Measurements from ENCODE around the gene SMC3.
"Not testable (repeated sequence)": the region's sequence is repeated elsewhere in the genome, so short reads cannot be mapped to it uniquely, and the experiment has no call there.

Gene SMC3

GRCh38 chr10:110574420-110574819 is 6.9 kb downstream of the SMC3 start:
- peaks cover 71% of the 10 kb centered on the region for H3K36me3 ChIP-seq
- no peak overlapping the region for H3K9ac ChIP-seq
- H3K4me2 ChIP-seq = no peak overlapping the region
- no peaks in the 10 kb centered on the region for H3K27me3 ChIP-seq
- TF ChIP-seq Cebpa-rat (IDR thresholded peaks at IDR 0.05) = no peak
- no peak overlapping the region for H3K27ac ChIP-seq
- H3K9me3 ChIP-seq = no peaks in the 10 kb centered on the region
- peaks cover 31% of the 10 kb centered on the region for H3K4me1 ChIP-seq
- no peak overlapping the region for H3K4me3 ChIP-seq
- peaks cover 66% of the 10 kb centered on the region for H4K20me1 ChIP-seq

DNA sequence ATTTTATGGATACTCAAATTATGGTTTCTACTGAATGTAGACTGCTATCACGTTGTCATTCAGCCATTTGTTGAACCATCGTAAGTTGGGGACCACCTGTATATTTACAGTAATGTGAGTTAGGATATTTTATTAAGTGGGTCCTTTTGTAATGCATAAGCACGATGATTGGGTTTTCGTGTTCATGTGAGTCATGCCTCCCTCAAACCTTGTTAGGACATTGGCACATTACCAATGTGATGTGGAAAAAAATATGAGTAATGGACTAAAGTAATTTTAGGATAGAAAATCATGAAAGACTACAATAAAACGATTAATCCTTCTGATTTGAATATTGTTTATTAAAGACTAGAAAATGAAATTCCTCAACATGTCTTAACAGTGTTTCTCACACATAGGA is 8.7 kb downstream of the SMC3 start:
- no peaks in the 10 kb centered on the region for H3K9me3 ChIP-seq
- no peak overlapping the region for H3K27ac ChIP-seq
- H3K36me3 ChIP-seq = peaks cover 78% of the 10 kb centered on the region
- H3K4me2 ChIP-seq = no peak overlapping the region
- H4K20me1 ChIP-seq = peaks cover 48% of the 10 kb centered on the region
- no peak overlapping the region for H3K9ac ChIP-seq
- H3K4me3 ChIP-seq = no peak overlapping the region
- H3K4me1 ChIP-seq = peaks cover 14% of the 10 kb centered on the region
- TF ChIP-seq Cebpa-rat (IDR thresholded peaks at IDR 0.05) = no peak
- no peaks in the 10 kb centered on the region for H3K27me3 ChIP-seq

DNA sequence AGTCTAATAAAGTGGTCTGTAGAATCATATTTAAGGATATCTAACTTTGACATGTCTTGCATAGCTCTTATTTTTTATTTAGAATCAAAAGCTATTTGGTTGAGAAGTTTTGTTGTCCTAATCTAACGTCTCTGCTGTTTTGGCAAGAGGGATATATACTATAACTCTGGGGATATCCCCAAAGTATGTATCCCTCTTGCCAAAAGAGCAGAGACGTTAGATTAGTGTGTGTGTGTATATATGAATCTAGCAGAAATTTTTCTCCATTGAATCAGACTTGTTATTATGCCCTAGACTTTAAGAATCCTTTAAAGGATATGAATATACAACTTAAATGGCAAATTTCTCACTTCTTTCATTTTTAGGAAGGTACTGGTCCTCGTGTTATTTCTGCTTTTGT is 9.6 kb downstream of the SMC3 start:
- Histone ChIP-seq H3K36me3 (peaks cover 82% of the 10 kb centered on the region), H3K9ac (no peak overlapping the region), H3K4me2 (no peak overlapping the region), H3K4me3 (no peak overlapping the region), H3K9me3 (no peaks in the 10 kb centered on the region), H3K27ac (no peak overlapping the region), H3K4me1 (peaks cover 9% of the 10 kb centered on the region; the same call in 1 of the 2 replicates), H4K20me1 (peaks cover 39% of the 10 kb centered on the region), H3K27me3 (no peaks in the 10 kb centered on the region)
- no peak for TF ChIP-seq Cebpa-rat (IDR thresholded peaks at IDR 0.05)

- TF ChIP-seq Cebpa-rat (IDR thresholded peaks at IDR 0.05) = no peak
- peaks cover 94% of the 10 kb centered on the region for H3K36me3 ChIP-seq
- H4K20me1 ChIP-seq = peaks cover 8% of the 10 kb centered on the region; the same call in 1 of the 2 replicates
- H3K27me3 ChIP-seq = no peaks in the 10 kb centered on the region
- no peaks in the 10 kb centered on the region for H3K4me1 ChIP-seq
- no peaks in the 10 kb centered on the region for H3K9me3 ChIP-seq
- H3K9ac ChIP-seq = no peak overlapping the region
- no peak overlapping the region for H3K4me3 ChIP-seq
- no peak overlapping the region for H3K27ac ChIP-seq
- H3K4me2 ChIP-seq = no peak overlapping the region
Measured at GRCh38 chr10:110584006-110584405, 16.5 kb downstream of the SMC3 start.

DNA sequence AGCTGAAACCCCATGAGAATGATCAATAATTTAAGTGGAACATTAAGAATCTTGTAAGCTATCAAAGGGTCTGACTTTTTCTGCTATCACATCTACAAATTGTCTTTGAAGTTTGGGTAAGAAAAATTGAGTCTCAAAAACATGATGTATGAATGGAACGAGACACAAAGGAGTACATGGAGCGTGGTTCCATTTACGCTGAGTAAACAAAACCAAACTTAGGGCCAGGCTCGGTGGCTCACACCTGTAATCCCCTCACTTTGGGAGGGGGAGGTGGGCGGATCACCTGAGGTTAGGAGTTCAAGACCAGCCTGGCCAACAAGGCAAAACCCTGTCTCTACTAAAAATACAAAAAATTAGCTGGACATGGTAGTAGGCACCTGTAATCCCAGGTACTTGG is 24.3 kb downstream of the SMC3 start:
- H3K36me3 ChIP-seq = peaks cover 95% of the 10 kb centered on the region

GRCh38 chr10:110597476-110597875 is 30.0 kb downstream of the SMC3 start:
- H3K9ac ChIP-seq = no peak overlapping the region
- H3K36me3 ChIP-seq = peaks cover 83% of the 10 kb centered on the region
- H3K4me1 ChIP-seq = no peaks in the 10 kb centered on the region
- no peak overlapping the region for H3K4me3 ChIP-seq
- no peak for TF ChIP-seq Cebpa-rat (IDR thresholded peaks at IDR 0.05)
- H3K9me3 ChIP-seq = no peaks in the 10 kb centered on the region
- no peaks in the 10 kb centered on the region for H3K27me3 ChIP-seq
- no peak overlapping the region for H3K27ac ChIP-seq
- no peaks in the 10 kb centered on the region for H4K20me1 ChIP-seq
- H3K4me2 ChIP-seq = no peak overlapping the region

More for the DNA sequence above, 24.3 kb downstream of the SMC3 start:
- no peak overlapping the region for H3K27ac ChIP-seq
- no peaks in the 10 kb centered on the region for H3K27me3 ChIP-seq
- no peak for TF ChIP-seq Cebpa-rat (IDR thresholded peaks at IDR 0.05)
- H3K4me1 ChIP-seq = no peaks in the 10 kb centered on the region
- no peaks in the 10 kb centered on the region for H3K9me3 ChIP-seq
- peaks cover 8% of the 10 kb centered on the region; the same call in 1 of the 2 replicates for H4K20me1 ChIP-seq
- H3K4me2 ChIP-seq = no peak overlapping the region
- H3K4me3 ChIP-seq = no peak overlapping the region
- no peak overlapping the region for H3K9ac ChIP-seq

DNA sequence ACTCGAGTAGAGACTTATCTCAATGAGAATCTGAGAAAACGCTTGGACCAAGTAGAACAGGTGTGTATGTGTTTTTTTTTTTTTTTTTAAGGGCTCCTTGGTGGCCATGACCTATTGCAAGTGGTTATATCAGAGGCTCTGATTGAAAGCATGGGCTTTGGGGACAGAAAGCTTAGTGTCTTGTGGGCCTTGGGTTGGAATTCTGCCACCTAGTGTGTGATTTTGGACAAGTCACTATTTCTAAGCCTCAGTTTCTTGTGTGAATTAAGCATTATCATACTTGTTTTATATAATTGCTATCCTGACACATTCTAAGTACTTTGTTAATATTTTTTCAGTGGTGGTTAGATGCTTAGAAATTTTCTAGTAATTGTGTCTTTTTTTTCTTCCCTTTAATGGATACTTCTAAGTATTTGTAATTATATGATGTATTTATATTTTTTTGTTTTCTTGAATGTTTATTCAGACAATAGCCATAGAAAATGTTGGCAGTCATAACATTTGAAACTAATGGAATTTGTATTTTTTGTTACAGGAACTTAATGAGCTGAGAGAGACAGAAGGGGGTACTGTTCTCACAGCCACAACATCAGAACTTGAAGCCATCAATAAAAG is 33.1 kb downstream of the SMC3 start:
- H3K36me3 ChIP-seq = peaks cover 82% of the 10 kb centered on the region
- H3K9me3 ChIP-seq = no peaks in the 10 kb centered on the region
- H3K27me3 ChIP-seq = no peaks in the 10 kb centered on the region
- H4K20me1 ChIP-seq = no peaks in the 10 kb centered on the region
- no peak overlapping the region for H3K27ac ChIP-seq
- no peak overlapping the region for H3K9ac ChIP-seq
- TF ChIP-seq Cebpa-rat (IDR thresholded peaks at IDR 0.05) = no peak
- H3K4me2 ChIP-seq = no peak overlapping the region
- H3K4me1 ChIP-seq = no peaks in the 10 kb centered on the region
- H3K4me3 ChIP-seq = no peak overlapping the region

GRCh38 chr10:110601581-110601980 is 34.1 kb downstream of the SMC3 start:
- Histone ChIP-seq H3K4me2 (no peak overlapping the region), H4K20me1 (no peaks in the 10 kb centered on the region), H3K9me3 (no peaks in the 10 kb centered on the region), H3K4me3 (no peak overlapping the region), H3K9ac (no peak overlapping the region), H3K4me1 (no peaks in the 10 kb centered on the region), H3K27ac (no peak overlapping the region), H3K27me3 (no peaks in the 10 kb centered on the region), H3K36me3 (peaks cover 80% of the 10 kb centered on the region)
- no peak for TF ChIP-seq Cebpa-rat (IDR thresholded peaks at IDR 0.05)

GRCh38 chr10:110608087-110608486 is 40.6 kb downstream of the SMC3 start:
- Histone ChIP-seq H3K36me3 (peaks cover 42% of the 10 kb centered on the region), H3K27me3 (no peaks in the 10 kb centered on the region), H3K4me2 (no peak overlapping the region), H3K4me1 (no peaks in the 10 kb centered on the region), H3K9ac (no peak overlapping the region), H3K9me3 (no peaks in the 10 kb centered on the region), H4K20me1 (no peaks in the 10 kb centered on the region), H3K4me3 (no peak overlapping the region), H3K27ac (no peak overlapping the region)
- no peak for TF ChIP-seq Cebpa-rat (IDR thresholded peaks at IDR 0.05)

- Histone ChIP-seq H3K4me1 (no peaks in the 10 kb centered on the region), H3K9ac (no peak overlapping the region), H3K27me3 (no peaks in the 10 kb centered on the region), H4K20me1 (no peaks in the 10 kb centered on the region), H3K4me3 (no peak overlapping the region), H3K27ac (no peak overlapping the region), H3K36me3 (peaks cover 30% of the 10 kb centered on the region), H3K4me2 (no peak overlapping the region), H3K9me3 (no peaks in the 10 kb centered on the region)
- no peak for TF ChIP-seq Cebpa-rat (IDR thresholded peaks at IDR 0.05)
Measured at GRCh38 chr10:110609605-110610004, 42.1 kb downstream of the SMC3 start.

GRCh38 chr10:110610308-110610774 is 42.8 kb downstream of the SMC3 start:
- Histone ChIP-seq H3K4me2 (no peak overlapping the region), H4K20me1 (no peaks in the 10 kb centered on the region), H3K27ac (no peak overlapping the region)

DNA sequence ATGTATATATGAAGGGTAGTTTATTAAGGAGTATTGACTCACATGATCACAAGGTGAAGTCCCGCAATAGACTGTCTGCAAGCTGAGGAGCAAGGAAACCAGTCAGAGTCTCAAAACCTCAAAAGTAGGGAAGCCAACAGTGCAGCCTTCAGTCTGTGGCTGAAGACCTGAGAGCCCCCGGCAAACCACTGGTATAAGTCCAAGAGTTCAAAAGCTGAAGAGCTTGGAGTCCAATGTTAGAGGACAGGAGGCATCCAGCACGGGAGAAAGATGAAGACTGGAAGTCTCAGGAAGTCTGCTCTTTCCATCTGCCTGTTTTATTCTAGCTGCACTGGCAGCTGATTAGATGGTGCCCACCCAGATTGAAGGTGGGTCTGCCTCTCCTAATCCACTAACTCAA is 43.3 kb downstream of the SMC3 start:
- H3K4me2 ChIP-seq, H3K9me3 ChIP-seq, H3K9ac ChIP-seq, H3K4me3 ChIP-seq, H3K4me1 ChIP-seq, H4K20me1 ChIP-seq, H3K27me3 ChIP-seq, H3K27ac ChIP-seq: not testable (repeated sequence)
- peaks cover 18% of the 10 kb centered on the region for H3K36me3 ChIP-seq

More at GRCh38 chr10:110610308-110610774, 42.8 kb downstream of the SMC3 start:
- Histone ChIP-seq H3K9ac (no peak overlapping the region), H3K4me1 (no peaks in the 10 kb centered on the region), H3K27me3 (no peaks in the 10 kb centered on the region), H3K9me3 (no peaks in the 10 kb centered on the region), H3K4me3 (no peak overlapping the region), H3K36me3 (peaks cover 22% of the 10 kb centered on the region)
- TF ChIP-seq Cebpa-rat (IDR thresholded peaks at IDR 0.05) = no peak
